ENCODE data around the gene DCTPP1.

The DCTPP1 gene

GRCh38 chr16:30428055-30428454 is 1.8 kb downstream of the DCTPP1 start:
- in situ Hi-C loops (cut with HindIII; ENCODE audit: low sequenced_read_pairs), result no loop called here
- TF ChIP-seq CTCF (IDR thresholded peaks at IDR 0.05; ENCODE audit: low read depth, low read length, missing control alignments), result no peak
- DNase-seq (ENCODE audit: low read depth), result no peak
- no peak overlapping the region for H3K4me3 ChIP-seq (ENCODE audit: low read depth, low read length)

GRCh38 chr16:30421010-30421409 is 8.8 kb downstream of the DCTPP1 start:
- no peak for TF ChIP-seq CTCF (IDR thresholded peaks at IDR 0.05; ENCODE audit: low read depth, low read length, missing control alignments)
- in situ Hi-C loops (cut with HindIII; ENCODE audit: low sequenced_read_pairs), result no loop called here

GRCh38 chr16:30418350-30419181 is 11.3 kb downstream of the DCTPP1 start:
- peak overlapping the region; percentile 51 for H3K4me3 ChIP-seq (ENCODE audit: low read depth, low read length)
- no peak for TF ChIP-seq CTCF (IDR thresholded peaks at IDR 0.05; ENCODE audit: low read depth, low read length, missing control alignments)
- no peak for DNase-seq (ENCODE audit: low read depth)
- in situ Hi-C loops (cut with HindIII; ENCODE audit: low sequenced_read_pairs), result no loop called here

More at GRCh38 chr16:30421010-30421409, 8.8 kb downstream of the DCTPP1 start:
- no peak for DNase-seq (ENCODE audit: low read depth)
- H3K4me3 ChIP-seq (ENCODE audit: low read depth, low read length), result no peak overlapping the region

DNA sequence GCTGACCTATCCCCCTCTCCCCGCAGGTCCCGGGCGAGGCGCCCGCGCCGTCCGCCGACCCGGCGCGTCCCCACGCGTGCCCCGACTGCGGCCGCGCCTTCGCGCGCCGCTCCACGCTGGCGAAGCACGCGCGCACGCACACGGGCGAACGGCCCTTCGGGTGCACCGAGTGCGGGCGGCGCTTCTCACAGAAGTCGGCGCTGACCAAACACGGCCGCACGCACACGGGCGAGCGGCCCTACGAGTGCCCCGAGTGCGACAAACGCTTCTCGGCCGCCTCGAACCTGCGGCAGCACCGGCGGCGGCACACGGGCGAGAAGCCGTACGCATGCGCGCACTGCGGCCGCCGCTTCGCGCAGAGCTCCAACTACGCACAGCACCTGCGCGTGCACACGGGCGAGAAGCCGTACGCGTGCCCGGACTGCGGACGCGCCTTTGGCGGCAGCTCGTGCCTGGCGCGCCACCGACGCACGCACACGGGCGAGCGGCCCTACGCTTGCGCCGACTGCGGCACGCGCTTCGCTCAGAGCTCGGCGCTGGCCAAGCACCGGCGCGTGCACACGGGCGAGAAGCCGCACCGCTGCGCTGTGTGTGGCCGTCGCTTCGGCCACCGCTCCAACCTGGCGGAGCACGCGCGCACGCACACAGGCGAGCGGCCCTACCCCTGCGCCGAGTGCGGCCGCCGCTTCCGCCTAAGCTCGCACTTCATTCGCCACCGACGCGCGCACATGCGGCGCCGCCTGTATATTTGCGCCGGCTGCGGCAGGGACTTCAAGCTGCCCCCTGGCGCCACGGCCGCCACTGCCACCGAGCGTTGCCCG is 12.1 kb downstream of the DCTPP1 start:
- peak; percentile 73 for DNase-seq (ENCODE audit: low read depth)
- in situ Hi-C loops (cut with HindIII; ENCODE audit: low sequenced_read_pairs), result no loop called here
- no peak for TF ChIP-seq CTCF (IDR thresholded peaks at IDR 0.05; ENCODE audit: low read depth, low read length, missing control alignments)
- peak overlapping the region; percentile 51 for H3K4me3 ChIP-seq (ENCODE audit: low read depth, low read length)

DNA sequence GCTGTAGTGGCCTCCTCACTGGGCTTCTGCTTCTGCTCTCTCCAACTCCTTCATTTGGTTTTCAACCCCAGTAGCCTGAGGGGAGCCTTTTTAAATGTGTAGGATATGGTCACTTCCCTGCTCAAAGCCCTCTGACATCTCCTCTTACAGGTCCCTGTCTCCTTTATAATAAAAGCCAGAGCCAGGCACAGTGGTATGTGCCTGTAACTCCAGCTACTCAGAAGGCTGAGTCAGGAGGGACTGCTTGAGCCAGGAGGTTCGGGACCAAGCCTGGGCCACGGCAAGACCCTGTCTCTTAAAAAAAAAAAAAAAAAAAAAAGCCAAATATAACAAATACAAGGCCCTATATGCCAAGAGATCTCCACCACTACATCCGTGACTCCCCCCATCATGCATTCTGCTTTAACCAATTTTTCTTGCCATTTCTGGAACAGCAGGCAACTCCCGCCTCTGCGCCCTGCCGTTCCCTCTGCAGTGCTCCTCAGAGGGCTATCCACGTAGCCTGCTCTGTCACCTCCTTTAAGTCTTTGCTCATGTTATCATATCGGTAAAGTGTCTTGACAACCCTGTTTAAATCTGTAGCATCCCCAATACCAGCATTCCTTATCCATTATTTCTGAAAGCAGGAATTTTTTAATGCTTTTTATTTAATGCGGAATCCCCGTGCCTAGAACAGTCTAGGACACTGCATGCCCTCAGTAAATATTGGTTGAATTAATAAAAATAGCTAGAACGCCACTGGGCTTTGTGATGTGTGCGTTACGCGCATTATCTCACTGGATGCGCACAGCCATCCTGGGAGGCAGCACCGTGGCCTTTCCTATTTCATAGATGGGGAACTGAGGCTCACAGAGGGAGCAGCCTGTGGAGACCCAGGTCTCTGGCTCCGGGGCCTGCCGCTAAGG is 13.0 kb downstream of the DCTPP1 start:
- in situ Hi-C loops (cut with HindIII; ENCODE audit: low sequenced_read_pairs), result no loop called here
- peak overlapping the region; percentile 51 for H3K4me3 ChIP-seq (ENCODE audit: low read depth, low read length)
- no peak for DNase-seq (ENCODE audit: low read depth)
- TF ChIP-seq CTCF (IDR thresholded peaks at IDR 0.05; ENCODE audit: low read depth, low read length, missing control alignments), result no peak

Measured in astrocyte of the cerebellum (primary cell).